T1000 (cell line): ENCODE measurements around the gene PPM1N.

ENCODE experiments used
- DNase-seq: peaks from one replicate; lab custom pipeline; 2025; ENCODE audit warnings: mixed read lengths; lab: John Stamatoyannopoulos, UW

Gene PPM1N

GRCh38 chr19:45529420-45529785, 31.2 kb downstream of the PPM1N start:
- DNase-seq = no peak

GRCh38 chr19:45531349-45531748, 33.1 kb downstream of the PPM1N start:
- DNase-seq = no peak

GRCh38 chr19:45539459-45539858, 41.2 kb downstream of the PPM1N start:
- DNase-seq = no peak

- no peak for DNase-seq
These were observed 44.0 kb downstream of the PPM1N start for GRCh38 chr19:45542234-45542668.

GRCh38 chr19:45547211-45547770, 49.0 kb downstream of the PPM1N start:
- no peak for DNase-seq

- peak; percentile 82 for DNase-seq
These were observed 49.8 kb downstream of the PPM1N start for GRCh38 chr19:45547965-45548609.
